ENCODE measurements around the gene NCAM2.
A peak's percentile ranks its signal among the peaks of the same experiment; 100 is the strongest.

Gene NCAM2

DNA sequence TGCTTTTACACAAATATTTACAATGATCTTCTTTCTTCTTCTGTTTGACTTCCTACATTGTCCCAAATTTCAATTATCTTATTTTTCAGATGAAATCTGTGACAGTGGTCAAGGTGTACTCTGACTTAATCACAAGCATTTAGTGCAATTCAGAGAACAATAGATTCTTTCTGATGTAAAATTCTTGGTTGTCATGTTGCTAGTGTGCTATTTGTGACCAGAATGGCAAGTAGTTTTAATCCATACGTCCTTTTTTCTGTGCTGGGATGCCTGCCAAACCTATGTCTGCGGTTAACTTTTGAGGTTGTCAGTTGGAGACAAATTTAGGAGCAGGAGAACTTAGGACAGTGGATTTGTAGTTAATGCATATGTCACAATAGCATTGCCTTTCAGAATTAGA, 31.0 kb downstream of the NCAM2 start:
- no peak for DNase-seq

DNA sequence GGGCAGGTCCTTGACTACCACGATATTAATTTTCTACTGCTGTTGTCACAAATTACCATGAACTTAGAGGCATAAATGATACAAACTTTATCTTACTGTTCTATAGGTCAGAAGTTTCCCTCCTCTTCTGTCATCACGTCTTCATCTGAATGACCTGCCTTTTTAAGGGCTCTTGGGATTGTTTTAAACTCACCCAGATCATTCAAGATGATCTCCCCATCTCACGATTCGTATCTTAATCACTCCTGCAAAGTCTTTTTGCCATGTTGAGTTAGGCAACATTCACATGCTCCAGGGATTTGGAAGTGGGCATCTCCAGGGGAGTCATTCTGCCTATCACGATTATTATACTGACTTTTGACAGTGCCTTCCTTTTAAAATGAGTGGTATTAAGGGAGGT, 32.1 kb downstream of the NCAM2 start:
- no peak for DNase-seq

DNA sequence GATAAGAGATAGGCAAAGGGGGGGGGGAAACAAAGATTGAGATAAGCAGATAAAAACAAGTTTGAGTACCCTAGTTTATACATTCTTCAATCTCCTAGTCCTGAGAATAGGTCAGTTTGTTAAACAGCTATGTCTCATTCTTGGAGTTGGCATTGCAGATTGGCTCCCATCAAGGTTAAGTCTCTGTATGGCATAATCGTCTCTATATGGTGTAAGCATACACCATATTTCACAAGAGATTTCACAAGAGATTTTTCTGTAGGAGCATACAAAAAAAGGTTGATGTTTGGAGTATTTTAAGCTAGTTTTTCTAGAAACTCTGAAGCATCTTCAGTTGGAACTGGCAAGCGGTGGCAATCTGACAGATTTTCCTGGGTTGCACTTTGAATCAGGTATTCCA, 35.8 kb downstream of the NCAM2 start:
- DNase-seq, result peak; percentile 37 to 59

DNA sequence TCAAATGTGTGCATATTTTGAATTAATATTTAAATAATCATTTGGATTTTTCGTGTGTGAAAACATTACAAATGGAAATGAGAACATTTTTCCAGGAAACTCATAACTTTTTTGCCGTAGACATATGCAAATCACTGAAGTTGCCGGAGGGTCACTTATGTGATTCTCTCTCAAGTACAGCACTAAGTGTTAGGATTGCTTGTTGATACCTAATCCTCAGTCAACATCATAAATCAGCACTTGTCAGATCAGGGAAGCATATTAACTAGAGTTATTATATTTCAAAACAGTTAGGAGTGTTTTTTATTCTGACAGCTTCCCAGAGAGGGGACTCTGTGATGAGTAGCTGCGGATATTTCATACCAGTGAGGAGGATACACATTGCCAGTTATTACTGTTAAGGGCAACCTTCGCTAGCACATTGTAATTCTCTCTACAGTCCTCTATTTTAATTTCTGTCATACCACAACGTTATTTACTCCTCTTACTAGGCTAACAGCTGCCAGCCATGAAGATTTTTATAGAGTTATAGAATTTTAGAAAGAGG, 41.5 kb downstream of the NCAM2 start:
- no peak for DNase-seq

DNA sequence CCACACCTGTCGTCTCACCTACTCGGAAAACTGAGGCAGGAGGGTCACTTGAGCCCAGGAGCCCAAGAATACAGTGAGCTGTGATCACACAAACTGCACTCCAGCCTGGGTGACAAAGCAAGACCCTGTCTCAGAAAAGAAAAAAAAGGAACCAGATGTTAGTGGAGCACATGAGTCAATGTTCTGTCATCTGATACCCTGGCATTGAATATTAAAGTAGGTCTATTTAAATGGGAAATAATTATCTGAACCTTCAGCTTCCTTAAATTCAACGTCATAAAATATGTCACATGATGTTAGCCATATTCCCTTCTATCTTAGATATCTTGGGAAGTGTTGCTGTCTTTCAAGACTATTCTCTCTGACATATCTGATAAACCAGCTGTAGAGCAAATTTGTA, 47.3 kb downstream of the NCAM2 start:
- DNase-seq, result no peak

DNA sequence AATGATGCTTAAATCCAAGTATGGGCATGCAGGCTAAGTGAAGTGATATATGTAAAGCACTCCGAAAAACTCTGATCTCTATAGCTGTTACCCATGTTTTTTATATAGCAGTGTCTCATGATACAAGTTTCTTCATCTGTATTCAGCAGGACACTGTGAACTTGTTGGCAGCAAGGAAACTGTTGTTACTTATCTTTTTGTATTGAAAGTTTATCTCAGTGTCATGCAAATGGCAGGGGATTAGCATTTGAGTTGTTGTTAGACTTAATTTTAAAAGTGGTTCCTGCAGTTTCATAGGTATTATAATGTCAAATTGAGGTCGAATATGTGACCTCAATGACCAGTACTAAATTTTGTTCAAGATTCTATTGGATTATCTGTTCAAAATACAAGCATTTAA, 47.9 kb downstream of the NCAM2 start:
- no peak for DNase-seq

DNA sequence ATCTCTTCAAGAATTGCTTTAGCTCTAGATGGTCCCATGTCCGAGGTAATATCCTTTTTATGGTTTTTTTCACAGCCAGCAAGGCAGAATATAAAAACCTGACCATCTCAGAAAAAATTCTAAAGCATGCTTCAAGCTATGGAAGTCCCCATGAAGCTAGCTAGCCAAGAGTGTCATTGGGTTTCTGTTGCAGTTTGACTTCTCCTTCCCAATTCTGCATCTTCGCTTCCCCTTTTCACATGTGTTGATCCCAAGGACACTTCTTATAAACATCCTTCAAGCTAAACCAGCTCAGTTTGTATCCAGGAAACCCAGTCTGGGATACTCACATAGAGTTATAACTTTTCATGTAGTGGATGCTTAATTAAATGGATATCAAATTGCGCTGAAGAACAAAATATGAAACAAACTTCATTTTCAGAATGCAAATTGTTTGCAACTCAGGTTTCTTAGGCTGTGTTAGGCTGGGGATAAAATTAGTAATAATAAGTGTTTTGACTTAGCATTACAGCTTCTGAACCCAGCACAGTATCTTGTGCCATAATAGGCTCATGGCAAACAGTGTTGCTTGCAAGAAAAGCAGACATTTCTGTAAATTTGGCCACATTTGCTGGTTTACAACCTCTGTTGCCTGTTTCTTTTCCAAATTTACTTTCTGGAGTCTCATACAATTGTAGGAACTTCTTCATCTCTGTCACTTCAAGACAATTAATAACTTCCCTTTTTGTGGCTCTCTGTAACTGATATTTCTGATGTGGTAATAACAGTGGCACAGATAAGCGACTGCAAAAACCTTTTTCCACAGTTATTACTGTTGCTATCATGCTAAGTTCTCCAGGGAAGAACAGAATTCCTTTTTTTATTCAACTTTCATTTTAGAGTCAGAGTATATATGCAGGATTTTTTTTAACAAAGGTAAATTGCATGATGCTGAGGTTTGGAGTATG, 53.2 kb downstream of the NCAM2 start:
- peak; percentile 48 to 54 for DNase-seq

DNA sequence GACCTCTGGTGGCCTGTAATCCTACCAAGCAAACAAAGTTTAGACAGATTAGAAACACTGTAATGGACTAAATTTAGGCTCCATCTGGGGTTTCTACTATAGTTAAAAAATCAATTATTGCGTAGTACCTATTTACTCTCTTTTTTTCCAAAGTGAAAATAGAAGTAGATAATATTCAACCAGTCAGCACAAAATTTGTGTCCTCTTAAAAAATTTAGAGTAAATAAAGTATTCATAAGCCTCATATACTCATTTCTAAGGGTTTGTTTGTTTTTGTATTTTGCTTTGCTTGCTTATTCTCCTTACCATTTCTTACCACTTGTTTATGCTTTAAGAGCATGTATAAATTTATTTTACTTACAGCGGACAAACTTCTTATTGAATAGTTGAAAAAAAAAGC, 54.5 kb downstream of the NCAM2 start:
- DNase-seq, result no peak

DNA sequence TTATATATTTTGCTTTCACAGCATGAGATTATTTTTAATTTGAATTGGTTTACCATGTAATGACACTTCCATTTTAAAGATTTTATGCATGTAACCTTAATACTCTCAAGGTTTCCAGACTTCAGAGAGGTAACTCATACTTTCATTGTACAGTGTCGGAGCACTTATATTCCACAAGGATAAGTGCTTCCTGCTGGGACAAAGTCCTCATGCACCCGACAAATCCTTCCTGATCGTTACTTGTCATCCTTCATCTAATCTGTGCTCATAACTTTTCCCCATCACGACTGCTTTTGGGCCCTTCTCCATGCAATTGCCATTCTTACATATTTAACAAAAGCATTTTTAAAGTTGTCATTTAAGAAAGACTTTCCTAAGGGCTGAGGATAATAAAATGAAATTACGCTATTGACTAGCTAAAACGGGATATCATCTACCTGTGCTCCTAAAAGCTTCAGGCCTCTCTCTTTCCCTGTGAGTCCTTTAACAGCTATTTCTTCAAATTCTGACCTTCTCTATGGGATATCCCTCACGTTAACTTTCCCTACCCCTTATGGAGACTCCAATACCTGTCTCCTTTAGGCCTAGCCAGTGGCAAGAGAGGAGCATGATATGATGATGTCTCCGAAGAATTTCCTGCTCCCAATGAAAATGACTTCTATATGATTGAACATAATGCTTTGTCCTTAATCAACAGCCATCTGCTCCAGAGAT, 59.3 kb downstream of the NCAM2 start:
- DNase-seq, result no peak

DNA sequence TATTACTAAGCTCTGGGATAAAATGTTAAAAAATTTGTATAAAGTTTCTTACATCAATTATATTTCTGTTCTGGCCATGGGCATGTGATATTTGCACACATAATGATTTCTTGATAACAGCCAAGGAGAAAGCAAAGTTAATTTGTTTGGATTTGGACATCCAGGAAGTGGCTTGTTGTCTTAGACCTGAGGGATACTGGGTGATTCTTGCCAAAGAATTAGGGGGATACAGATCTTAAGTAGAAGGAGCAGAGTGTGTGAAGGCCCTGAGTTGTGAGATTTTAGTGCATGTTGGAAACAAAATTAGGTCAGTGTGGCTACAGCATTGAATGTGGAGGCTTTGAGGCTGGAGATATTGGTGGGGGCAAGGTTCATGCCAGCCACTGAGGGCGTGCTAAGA, 65.6 kb downstream of the NCAM2 start:
- no peak for DNase-seq

DNA sequence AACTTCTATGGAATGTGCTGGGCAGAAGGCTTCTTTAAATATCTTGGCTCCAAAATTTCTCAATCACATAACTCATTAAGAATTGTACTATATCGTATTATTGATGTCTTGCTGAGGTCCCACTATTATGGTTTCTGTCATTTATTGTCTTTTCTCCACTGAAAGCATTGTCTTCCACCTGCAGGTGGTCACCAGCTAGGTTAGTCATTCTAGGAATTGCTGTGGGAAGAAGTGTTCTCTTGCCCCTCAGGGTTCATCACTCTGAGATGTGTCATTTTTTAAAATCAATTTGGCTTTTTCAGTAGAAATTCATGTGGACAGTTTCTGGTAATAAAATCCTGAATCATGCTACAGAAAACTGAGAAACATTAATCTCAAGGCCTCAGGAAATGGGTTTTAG, 66.1 kb downstream of the NCAM2 start:
- no peak for DNase-seq

DNA sequence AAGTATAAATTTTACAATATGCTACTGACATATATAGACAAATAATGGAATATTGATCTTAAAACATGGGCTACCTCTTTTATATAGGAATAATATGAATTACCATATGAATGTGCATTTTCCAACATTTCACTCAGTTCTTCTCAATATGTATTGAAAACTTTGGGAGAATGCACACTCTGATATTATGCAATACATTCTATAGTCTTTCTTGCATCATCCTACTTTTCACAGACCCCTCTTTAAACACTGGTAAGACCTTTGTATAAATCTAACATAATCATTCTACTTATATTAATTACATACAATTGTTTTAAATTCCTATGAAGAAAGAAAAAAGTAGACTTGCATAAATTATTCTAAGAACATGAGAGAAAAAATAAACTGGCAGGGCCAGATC, 69.2 kb downstream of the NCAM2 start:
- no peak for DNase-seq

DNA sequence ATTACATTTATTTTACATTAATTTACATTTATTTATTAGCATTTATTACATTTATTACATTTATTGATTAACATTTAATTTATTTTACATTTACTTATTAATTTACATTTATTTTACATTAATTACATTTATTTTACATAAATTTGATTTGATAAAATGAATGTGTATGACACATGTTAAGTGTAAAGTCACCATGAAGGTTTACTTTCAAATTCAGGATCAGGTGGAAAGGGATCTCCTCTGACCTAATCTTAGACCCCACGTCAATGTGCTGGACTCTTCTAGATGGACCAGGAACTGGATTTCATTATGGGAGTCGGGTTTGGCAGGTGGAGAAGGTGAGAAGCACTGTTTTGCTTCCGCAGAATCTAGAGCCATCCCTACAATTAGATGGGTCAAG, 76.1 kb downstream of the NCAM2 start:
- no peak for DNase-seq

DNA sequence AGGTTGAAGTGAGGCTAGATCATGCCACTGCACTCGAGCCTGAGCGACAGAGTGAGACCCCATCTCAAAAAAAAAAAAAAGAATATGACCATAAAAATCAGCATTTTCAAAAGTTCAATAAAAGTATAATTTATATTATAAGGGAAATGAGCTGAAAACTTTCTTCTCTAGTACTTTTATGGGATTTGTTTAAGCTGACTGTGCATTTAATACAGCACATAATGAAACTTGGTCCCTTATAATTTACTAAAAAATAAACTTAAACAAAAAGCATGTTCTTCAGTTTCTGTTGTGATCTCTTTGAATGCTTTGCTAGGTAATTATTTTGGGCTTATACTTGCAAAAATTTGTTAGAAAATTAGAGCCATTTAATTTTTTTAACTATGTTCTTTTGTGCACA, 77.8 kb downstream of the NCAM2 start:
- DNase-seq, result no peak

DNA sequence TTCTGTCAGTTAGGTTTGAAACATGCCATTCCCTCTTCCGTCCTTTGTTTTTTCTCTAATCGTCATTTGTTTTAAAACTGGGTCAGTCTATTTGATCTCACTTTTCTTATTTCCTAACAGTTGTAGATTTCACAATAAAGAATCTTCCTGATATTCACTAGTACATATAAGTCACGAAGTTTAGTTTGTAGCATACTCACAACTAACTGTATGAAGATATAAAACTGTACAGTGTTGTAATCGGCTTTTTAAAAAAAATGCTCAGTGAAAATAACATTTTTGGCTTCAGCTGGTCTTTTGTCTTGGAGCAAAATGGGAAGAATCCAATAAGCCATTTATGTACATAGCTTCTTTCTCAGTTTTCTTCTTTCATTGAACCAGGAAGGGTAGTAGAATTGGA, 78.3 kb downstream of the NCAM2 start:
- DNase-seq, result peak; percentile 23 to 34

DNA sequence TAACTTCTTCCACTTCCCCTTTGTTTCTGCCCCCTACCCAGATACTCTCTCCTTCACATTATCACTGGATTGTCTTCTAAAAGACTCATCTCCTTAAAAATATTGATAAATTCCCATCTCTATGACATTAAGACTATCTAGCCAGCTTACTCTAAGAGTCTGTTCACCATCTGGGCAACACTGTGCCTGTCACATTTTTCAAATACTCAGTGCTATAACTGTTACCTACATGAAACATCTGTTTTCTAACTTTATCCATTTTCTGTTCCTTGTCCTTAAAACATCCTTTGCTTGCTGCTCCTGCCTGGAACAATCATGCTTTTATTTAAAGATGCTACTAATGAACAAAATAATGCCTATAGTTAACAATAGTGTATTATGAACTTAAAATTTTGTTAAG, 81.4 kb downstream of the NCAM2 start:
- no peak for DNase-seq

DNA sequence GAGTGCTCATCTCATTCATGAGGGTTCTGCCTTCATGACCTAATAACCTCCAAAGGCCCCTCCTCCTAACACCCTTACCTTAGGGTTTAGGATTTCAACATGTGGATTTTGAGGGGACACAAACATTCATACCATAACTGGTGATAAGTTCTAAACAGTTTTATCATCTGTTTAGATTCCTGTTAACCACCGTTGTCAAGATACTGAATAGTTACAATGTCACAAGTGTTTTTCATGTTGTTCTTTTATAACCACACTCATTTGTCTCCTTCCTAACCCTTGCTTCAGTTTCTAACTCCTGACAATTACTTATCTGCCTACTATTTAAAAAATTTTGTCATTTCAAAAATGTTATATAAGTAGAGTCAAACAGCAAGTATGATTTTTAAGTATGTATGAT, 86.0 kb downstream of the NCAM2 start:
- no peak for DNase-seq

DNA sequence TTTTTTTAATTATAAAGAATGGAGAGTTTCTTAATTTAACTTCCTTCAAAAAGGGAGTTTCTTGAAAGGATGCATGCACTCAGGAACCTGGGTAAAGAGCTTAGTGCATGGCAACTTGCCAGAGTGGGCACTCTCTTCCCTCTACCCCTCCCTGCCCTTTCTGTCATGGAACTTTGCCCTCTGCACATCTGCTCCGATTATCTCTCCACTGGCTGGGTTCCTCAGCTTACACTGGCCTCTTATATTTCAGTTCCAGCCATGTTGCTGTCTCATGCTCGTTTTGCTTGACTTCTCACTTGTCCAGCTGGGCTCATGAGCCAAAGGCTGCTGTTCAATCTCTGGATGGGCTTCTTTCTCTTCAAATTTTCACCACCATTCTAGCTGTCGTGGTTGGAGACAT, 87.0 kb downstream of the NCAM2 start:
- DNase-seq, result no peak

DNA sequence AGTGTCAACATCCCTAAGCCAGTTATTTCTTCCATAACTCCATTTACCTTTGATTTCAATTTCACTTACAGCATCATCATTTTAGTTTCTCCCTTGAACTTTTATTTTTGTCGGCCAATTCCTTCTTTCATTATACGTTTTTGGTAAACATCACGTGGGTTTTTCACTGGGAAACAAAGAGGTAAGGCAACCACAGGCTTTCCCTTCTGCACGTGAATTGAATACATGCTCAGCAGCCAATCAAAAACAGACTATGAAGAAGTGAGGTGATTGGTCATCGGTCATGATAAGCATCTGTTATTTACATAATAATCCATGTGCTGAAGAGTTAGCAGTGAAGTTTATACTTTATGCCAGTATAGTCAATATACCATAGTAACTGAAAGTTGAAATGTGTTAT, 98.7 kb downstream of the NCAM2 start:
- no peak for DNase-seq

DNA sequence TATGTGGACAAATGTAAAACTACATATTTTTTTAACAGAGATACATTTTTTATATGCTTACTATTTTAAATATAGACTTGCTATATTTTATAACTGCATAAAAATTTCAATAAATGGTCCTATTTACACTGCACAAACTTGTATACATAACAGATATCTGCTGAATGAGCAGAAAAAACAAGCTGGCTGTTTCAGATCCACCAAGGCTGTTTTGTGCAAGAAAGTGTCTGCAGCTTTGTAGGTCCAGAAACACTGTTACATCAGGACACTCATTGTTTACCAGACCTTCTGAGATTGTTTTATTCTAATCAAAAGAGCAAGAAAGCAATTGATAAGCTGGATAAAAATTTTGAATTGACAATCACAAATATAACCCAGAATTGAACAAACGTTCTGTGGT, 99.3 kb downstream of the NCAM2 start:
- no peak for DNase-seq

DNA sequence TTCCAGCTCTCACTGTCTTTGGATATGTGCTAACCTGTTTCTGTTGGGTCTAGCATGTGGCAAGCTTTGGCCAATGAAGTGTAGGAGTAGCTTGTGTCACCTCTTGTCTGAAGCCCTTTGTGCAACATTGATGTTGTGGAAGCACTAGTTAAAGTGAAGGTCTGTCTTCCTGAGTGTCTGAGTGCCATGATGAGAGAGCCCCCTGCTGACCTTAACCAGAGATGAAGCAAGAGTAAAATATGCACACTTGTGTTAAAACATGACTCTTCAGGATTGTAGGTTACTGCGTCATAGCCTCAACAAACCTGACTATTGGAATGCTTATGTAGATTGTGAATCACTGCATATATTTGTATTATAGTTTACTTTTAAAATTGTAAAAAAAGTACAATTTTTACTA, 103.7 kb downstream of the NCAM2 start:
- peak; percentile 16 to 31 for DNase-seq

DNA sequence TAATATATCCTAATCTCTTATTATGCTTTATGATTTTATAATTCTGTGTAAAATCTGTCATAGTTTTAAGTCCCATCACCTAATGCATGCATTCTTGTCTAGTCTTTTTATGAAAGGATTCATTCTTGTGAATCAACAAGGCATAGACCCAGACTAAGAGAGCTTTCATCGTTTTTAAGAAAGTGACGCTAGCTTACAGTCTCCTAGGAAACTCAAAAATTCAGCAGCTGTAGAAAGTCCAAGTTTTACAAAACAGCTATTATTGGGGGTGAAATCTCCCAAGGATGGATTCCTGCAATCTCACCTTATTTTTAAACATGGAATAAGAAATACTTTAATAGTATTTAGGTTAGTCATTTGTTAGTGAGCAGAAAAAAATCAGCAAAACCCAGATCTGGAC, 104.7 kb downstream of the NCAM2 start:
- DNase-seq, result no peak

DNA sequence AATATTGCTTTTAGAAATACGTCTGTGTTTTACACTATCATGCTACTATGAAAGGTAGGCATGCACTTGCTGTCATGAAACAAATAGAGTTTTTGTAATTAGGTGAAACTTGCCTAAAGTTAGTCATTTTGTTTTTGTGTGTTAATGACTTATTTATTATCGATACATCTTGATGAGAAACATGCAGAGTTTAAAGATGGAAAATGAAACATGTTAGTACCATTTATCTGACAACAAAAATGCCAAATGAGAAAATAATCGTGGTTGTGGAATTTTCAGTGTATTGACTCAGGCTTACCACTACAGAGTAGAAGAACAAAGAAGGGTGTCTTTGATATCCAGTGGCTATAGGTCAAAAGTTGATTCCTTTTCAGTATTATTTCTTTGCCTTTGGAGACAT, 105.5 kb downstream of the NCAM2 start:
- DNase-seq, result no peak

DNA sequence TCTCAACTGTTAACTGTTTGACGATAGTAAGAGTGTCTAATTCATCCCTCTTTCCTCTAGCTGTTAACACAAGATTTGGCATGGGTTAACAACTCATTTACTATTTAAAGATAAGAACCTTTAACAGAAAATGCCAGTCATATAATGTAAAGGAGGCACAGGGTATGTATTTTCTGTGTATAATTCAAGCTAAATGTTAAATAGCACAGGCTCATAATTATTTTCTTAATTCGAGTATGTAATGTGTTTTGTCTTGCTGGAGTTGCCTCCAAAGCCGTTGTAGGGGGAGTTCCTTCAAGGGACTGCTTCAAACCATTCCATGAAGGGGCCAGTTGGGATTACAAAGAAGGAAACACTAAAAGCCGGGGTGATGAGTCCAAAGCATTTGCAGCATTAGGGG, 111.5 kb downstream of the NCAM2 start:
- DNase-seq, result no peak
